ENCODE measurements around the gene XCL1. TPM values are rescaled to one million over a fixed set of nuclear protein-coding genes. Genes with fewer than 3 reads are reported as not detected.
"Not testable (repeated sequence)": the region's sequence is repeated elsewhere in the genome, so short reads cannot be mapped to it uniquely, and the experiment has no call there.

XCL1 gene, protein sequence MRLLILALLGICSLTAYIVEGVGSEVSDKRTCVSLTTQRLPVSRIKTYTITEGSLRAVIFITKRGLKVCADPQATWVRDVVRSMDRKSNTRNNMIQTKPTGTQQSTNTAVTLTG
- under 1 TPM in 1 of 3 donors, not detected in 2; 0.33 TPM for total RNA-seq

GRCh38 chr1:168576245-168576688, at the start of gene XCL1:
TSS of gene XCL1 (plus strand) at chr1:168576605. CDS start at chr1:168576638, 33 bp downstream.
- H3K27me3 ChIP-seq; DNase-seq (ENCODE audit: low spot score in 2 of 2); H3K4me1 ChIP-seq; H3K36me3 ChIP-seq; intact Hi-C loops (cut with DNase I; ENCODE audit: low total_unique reads); H3K9me3 ChIP-seq; H3K4me3 ChIP-seq; H3K27ac ChIP-seq: not testable (repeated sequence)

GRCh38 chr1:168529518-168529917, 46.9 kb upstream of the XCL1 start:
- Histone ChIP-seq H3K36me3 (no peaks in the 10 kb centered on the region), H3K27me3 (no peaks in the 10 kb centered on the region), H3K4me3 (no peak overlapping the region), H3K27ac (no peak overlapping the region), H3K9me3 (no peaks in the 10 kb centered on the region), H3K4me1 (no peaks in the 10 kb centered on the region)
- TF ChIP-seq POLR2A (IDR thresholded peaks at IDR 0.05) (no peak), CTCF (IDR thresholded peaks at IDR 0.05) (no peak), POLR2AphosphoS5 (IDR thresholded peaks at IDR 0.05) (no peak)
- DNase-seq (ENCODE audit: low spot score in 2 of 2), result no peak
- intact Hi-C loops (cut with DNase I; ENCODE audit: low total_unique reads), result no loop called here

- no peaks in the 10 kb centered on the region for H3K27me3 ChIP-seq
- H3K4me3 ChIP-seq, result no peak overlapping the region
- no peak for DNase-seq (ENCODE audit: low spot score in 2 of 2)
- intact Hi-C loops (cut with DNase I; ENCODE audit: low total_unique reads), result no loop called here
- no peak overlapping the region for H3K27ac ChIP-seq
- H3K9me3 ChIP-seq, result no peaks in the 10 kb centered on the region
- H3K36me3 ChIP-seq, result no peaks in the 10 kb centered on the region
- no peak for TF ChIP-seq CTCF (IDR thresholded peaks at IDR 0.05)
- H3K4me1 ChIP-seq, result no peaks in the 10 kb centered on the region
Measured at GRCh38 chr1:168531615-168532345, 44.6 kb upstream of the XCL1 start.

GRCh38 chr1:168535536-168535935, 40.9 kb upstream of the XCL1 start:
- no peaks in the 10 kb centered on the region for H3K9me3 ChIP-seq
- TF ChIP-seq CTCF (IDR thresholded peaks at IDR 0.05), result no peak
- TF ChIP-seq POLR2AphosphoS5 (IDR thresholded peaks at IDR 0.05), result no peak
- no peaks in the 10 kb centered on the region for H3K36me3 ChIP-seq
- no peaks in the 10 kb centered on the region for H3K4me1 ChIP-seq
- H3K27me3 ChIP-seq, result no peaks in the 10 kb centered on the region
- H3K4me3 ChIP-seq, result no peak overlapping the region
- DNase-seq (ENCODE audit: low spot score in 2 of 2), result no peak
- intact Hi-C loops (cut with DNase I; ENCODE audit: low total_unique reads), result no loop called here
- H3K27ac ChIP-seq, result no peak overlapping the region

DNA sequence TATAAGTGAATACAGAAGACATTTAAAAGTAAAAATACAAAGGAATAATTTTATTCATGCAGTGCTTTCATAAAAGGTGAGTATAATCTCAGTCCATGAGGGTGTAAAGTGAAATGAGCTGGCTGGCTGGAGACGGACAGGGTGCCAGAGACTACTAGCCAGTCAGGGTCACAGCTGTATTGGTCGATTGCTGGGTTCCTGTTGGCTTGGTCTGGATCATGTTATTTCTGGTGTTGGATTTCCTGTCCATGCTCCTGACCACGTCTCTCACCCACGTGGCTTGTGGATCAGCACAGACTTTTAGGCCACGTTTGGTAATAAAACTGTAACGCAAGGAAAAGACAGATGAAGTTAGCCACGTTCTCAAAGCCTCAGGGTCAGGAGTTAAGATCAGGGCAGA, 35.6 kb upstream of the XCL1 start:
- intact Hi-C loops (cut with DNase I; ENCODE audit: low total_unique reads); H3K36me3 ChIP-seq; H3K27ac ChIP-seq; H3K4me1 ChIP-seq; H3K9me3 ChIP-seq; H3K4me3 ChIP-seq; DNase-seq (ENCODE audit: low spot score in 2 of 2); H3K27me3 ChIP-seq: not testable (repeated sequence)

DNA sequence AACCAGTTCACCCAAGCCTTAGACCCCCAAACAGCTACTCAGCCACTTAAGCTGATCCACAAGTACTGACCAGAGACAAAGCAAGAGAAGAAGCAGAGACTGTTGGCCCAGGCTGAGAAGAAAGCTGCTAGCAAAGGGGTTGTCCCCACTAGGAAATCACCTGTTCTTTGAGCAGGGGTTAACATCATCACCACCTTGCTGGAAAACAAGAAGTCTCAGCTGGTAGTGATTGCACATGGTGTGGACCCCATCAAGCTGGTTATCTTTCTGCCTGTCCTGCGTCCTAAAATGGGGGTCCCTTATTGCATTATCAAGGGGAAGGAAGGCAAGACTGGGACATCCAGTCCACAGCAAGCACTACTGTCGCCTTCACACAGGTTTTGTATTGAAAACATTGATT, 33.4 kb upstream of the XCL1 start:
- DNase-seq (ENCODE audit: low spot score in 2 of 2); H3K4me3 ChIP-seq; H3K4me1 ChIP-seq; intact Hi-C loops (cut with DNase I; ENCODE audit: low total_unique reads); H3K9me3 ChIP-seq; H3K27me3 ChIP-seq; H3K36me3 ChIP-seq; H3K27ac ChIP-seq: not testable (repeated sequence)

DNA sequence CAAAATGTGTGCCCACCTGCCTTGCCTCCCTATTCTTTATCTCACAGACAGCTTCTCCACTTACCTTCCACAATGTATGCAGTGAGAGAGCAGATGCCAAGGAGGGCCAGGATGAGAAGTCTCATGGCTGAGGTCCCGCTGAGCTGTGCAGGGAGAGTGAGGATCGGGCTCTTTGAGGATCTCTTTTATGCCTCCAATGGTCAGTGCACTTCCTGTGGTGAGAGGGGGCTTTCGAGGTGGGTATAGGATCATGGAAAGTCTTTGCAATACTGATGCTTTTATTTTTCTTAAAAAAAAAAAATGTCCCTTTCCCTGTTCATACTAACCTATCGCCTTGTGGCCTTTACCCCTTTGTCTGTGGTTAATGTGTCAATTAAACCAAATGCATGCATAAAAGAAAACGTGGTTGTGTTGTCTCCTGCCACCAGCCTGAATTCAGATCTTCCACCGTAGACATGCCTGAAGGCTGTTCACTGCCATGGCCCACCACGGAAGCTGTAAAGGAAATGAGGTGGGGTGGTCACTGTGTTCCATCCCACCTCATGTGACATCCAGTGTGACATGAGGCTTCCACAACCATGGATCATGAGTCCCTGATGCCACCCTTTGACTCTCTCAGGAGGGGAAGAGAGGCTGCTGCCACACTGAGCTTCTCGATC, 32.4 kb upstream of the XCL1 start, which contains the start of gene XCL2:
Gene XCL2 (minus strand): TSS at position 158 of the 659 bp plus-strand sequence. CDS start 33 bp downstream, at position 125.
- H3K4me1 ChIP-seq; DNase-seq (ENCODE audit: low spot score in 2 of 2); H3K9me3 ChIP-seq; intact Hi-C loops (cut with DNase I; ENCODE audit: low total_unique reads); H3K36me3 ChIP-seq; H3K4me3 ChIP-seq; H3K27me3 ChIP-seq; H3K27ac ChIP-seq: not testable (repeated sequence)

- DNase-seq (ENCODE audit: low spot score in 2 of 2); H3K36me3 ChIP-seq; intact Hi-C loops (cut with DNase I; ENCODE audit: low total_unique reads); H3K27ac ChIP-seq; H3K9me3 ChIP-seq; H3K4me1 ChIP-seq; H3K27me3 ChIP-seq; H3K4me3 ChIP-seq: not testable (repeated sequence)
Measured at GRCh38 chr1:168545678-168546552, 30.5 kb upstream of the XCL1 start.

DNA sequence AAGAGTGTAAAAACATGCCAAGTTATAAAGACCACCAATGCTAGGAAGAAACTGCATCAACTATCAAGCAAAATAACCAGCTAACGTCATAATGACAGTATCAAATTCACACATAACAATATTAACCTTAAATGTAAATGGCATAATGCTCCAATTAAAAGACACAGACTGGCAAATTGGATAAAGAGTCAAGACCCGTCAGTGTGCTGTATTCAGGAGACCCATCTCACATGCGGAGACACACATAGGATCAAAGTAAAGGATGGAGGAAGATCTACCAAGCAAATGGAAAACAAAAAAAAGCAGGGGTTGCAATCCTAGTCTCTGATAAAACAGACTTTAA, 29.9 kb upstream of the XCL1 start:
- intact Hi-C loops (cut with DNase I; ENCODE audit: low total_unique reads); H3K9me3 ChIP-seq; DNase-seq (ENCODE audit: low spot score in 2 of 2); H3K4me3 ChIP-seq; H3K27ac ChIP-seq; H3K36me3 ChIP-seq; H3K4me1 ChIP-seq; H3K27me3 ChIP-seq: not testable (repeated sequence)

Measured in breast epithelium (tissue), 4 donors.